Panc1 (cell line): Measurements from ENCODE around the gene BRIX1. TPM values are rescaled to one million over a fixed set of nuclear protein-coding genes. Genes with fewer than 3 reads are reported as not detected.

ENCODE experiments used
- ATAC-seq: fragments of 200-7000 bp; cut with Tn5 transposase; 2 replicates; pipeline ENCODE4 v1.9.1; 2020; ENCODE audit warnings: mild to moderate bottlenecking, moderate library complexity
- BruUV-seq: library from RNA; stranded (reverse); fragments of 400-500 nt; replicated peaks from 2 replicates; lab custom pipeline; 2021; lab: Mats Ljungman, UMichigan
- CTCF ChIA-PET: fragments of 300-600 bp; sonication (Branson Sonifier 250); formaldehyde crosslinking; loops from one replicate; lab custom pipeline; 2022; ENCODE audit warnings: antibody characterized with exemption; lab: Charles Lee
- POLR2A ChIA-PET: fragments of 300-600 bp; sonication (Branson Sonifier 250); formaldehyde crosslinking; loops from one replicate; lab custom pipeline; 2022; ENCODE audit warnings: antibody characterized with exemption; lab: Charles Lee
- DNase-seq: peaks from one replicate; pipeline ENCODE4 v3.0.0-alpha.2; 2010; ENCODE audit warnings: low read depth, low spot score
- H3K27ac ChIP-seq: 2 replicates; pipeline ENCODE4 v1.5.1; 2011; ENCODE audit warnings: mild to moderate bottlenecking, low read length, inconsistent platforms
- H3K27me3 ChIP-seq: fragments of 200-500 bp; sonication (Bioruptor generic); 2 replicates; pipeline ENCODE4 v1.6.0; 2014; ENCODE audit warnings: low read length, inconsistent platforms; ENCODE audit not compliant: control insufficient read depth, insufficient read depth
- H3K36me3 ChIP-seq: fragments of 200-500 bp; sonication (Bioruptor generic); 2 replicates; pipeline ENCODE4 v1.5.1; 2014; ENCODE audit warnings: inconsistent platforms, mild to moderate bottlenecking, low read length, moderate library complexity; ENCODE audit not compliant: control insufficient read depth, insufficient read depth
- H3K4me1 ChIP-seq: 2 replicates; pipeline ENCODE4 v1.5.1; 2011; ENCODE audit warnings: inconsistent platforms, mild to moderate bottlenecking, low read length, moderate library complexity; ENCODE audit not compliant: control insufficient read depth, insufficient read depth
- H3K4me3 ChIP-seq, 2 experiments: 2 replicates each; pipeline ENCODE4 v1.5.1; 2011 to 2012; ENCODE audit warnings: low read depth in 2 of 2, low read length in 2 of 2, mild to moderate bottlenecking in 2 of 2, inconsistent platforms in 1 of 2, moderate library complexity in 1 of 2
- H3K9me3 ChIP-seq: fragments of 200-500 bp; sonication (Bioruptor generic); 2 replicates; pipeline ENCODE4 v1.5.1; 2014; ENCODE audit warnings: low read depth, mild to moderate bottlenecking, inconsistent platforms, low read length, moderate library complexity; ENCODE audit not compliant: control insufficient read depth, insufficient read depth
- POLR2AphosphoS5 ChIP-seq: IDR thresholded peaks from 2 replicates; pipeline ENCODE4 v1.6.1; 2012; ENCODE audit warnings: mild to moderate bottlenecking, low read depth, low read length, moderate library complexity
- SIN3A ChIP-seq: IDR thresholded peaks from 2 replicates; pipeline ENCODE4 v1.6.1; 2012; ENCODE audit warnings: low read depth, mild to moderate bottlenecking, low read length, moderate library complexity, borderline replicate concordance; ENCODE audit not compliant: insufficient read depth
- TCF7L2 ChIP-seq: IDR thresholded peaks from 2 replicates; pipeline ENCODE4 v1.6.1; 2011; ENCODE audit warnings: mild to moderate bottlenecking, low read depth, low read length, inconsistent platforms
- in situ Hi-C: cut with HindIII; loops from 2 replicates; pipeline ENCODE4 v1.10.0; 2016; ENCODE audit warnings: low sequenced_read_pairs, low pct_unique_long_range_greater_than_20kb
- intact Hi-C: fragments of 100-400 bp; cut with micrococcal nuclease; formaldehyde crosslinking; loops from one replicate; pipeline ENCODE4 v1.10.0; 2022; ENCODE audit not compliant: unreplicated experiment
- total RNA-seq: library from RNA; stranded (reverse); gene quantifications from one replicate; pipeline ENCODE4 v1.2.1, GENCODE V29; 2021; ENCODE audit not compliant: unreplicated experiment
- TF ChIP-seq, protein P1 (sequence below): fragments of 450-650 bp; IDR thresholded peaks from 2 replicates; pipeline ENCODE4 v1.5.1; 2017; ENCODE audit warnings: mild to moderate bottlenecking
- TF ChIP-seq, protein P2 (sequence below), 2 experiments: IDR thresholded peaks; 2 replicates each; pipeline ENCODE4 v1.6.1; 2011 to 2012; ENCODE audit warnings: low read depth in 2 of 2, control low read depth in 1 of 2, low read length in 1 of 2, mild to moderate bottlenecking in 1 of 2, moderate library complexity in 1 of 2; ENCODE audit not compliant: insufficient read depth in 1 of 2

The BRIX1 gene
- total RNA-seq, 1 experiment from 2014 or later = 46.6 TPM

DNA sequence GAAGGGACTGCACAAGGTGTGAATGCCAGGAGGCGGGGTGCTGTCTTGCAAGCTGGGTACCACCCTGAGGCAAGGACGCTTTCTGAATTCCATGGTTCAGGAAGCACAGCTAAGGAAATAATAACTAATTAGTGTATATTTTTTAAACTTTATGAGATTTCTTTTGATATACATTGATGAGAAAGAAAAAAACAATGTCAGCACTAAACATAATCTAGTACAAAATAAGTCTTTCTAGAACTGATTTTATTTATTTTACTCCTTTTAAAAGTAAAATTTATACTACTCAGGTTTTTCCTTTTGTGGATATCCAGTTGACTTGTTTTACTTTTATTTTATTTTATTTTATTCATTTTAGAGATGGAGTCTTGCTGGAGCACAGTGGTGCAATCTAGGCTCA lies 17.4 kb downstream of the BRIX1 start:
- Histone ChIP-seq H3K4me1 (peaks cover 16% of the 10 kb centered on the region), H3K9me3 (no peaks in the 10 kb centered on the region), H3K4me3 (no peak overlapping the region), H3K27ac (no peak overlapping the region), H3K36me3 (peaks cover 20% of the 10 kb centered on the region), H3K27me3 (no peaks in the 10 kb centered on the region)
- DNase-seq (no peak), ATAC-seq (no peak)
- no TSS peak for BruUV-seq
- TF ChIP-seq, protein P1, sequence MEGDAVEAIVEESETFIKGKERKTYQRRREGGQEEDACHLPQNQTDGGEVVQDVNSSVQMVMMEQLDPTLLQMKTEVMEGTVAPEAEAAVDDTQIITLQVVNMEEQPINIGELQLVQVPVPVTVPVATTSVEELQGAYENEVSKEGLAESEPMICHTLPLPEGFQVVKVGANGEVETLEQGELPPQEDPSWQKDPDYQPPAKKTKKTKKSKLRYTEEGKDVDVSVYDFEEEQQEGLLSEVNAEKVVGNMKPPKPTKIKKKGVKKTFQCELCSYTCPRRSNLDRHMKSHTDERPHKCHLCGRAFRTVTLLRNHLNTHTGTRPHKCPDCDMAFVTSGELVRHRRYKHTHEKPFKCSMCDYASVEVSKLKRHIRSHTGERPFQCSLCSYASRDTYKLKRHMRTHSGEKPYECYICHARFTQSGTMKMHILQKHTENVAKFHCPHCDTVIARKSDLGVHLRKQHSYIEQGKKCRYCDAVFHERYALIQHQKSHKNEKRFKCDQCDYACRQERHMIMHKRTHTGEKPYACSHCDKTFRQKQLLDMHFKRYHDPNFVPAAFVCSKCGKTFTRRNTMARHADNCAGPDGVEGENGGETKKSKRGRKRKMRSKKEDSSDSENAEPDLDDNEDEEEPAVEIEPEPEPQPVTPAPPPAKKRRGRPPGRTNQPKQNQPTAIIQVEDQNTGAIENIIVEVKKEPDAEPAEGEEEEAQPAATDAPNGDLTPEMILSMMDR = no peak
- TF ChIP-seq POLR2AphosphoS5 (no peak), TCF7L2 (no peak), SIN3A (no peak)
- TF ChIP-seq, protein P2, sequence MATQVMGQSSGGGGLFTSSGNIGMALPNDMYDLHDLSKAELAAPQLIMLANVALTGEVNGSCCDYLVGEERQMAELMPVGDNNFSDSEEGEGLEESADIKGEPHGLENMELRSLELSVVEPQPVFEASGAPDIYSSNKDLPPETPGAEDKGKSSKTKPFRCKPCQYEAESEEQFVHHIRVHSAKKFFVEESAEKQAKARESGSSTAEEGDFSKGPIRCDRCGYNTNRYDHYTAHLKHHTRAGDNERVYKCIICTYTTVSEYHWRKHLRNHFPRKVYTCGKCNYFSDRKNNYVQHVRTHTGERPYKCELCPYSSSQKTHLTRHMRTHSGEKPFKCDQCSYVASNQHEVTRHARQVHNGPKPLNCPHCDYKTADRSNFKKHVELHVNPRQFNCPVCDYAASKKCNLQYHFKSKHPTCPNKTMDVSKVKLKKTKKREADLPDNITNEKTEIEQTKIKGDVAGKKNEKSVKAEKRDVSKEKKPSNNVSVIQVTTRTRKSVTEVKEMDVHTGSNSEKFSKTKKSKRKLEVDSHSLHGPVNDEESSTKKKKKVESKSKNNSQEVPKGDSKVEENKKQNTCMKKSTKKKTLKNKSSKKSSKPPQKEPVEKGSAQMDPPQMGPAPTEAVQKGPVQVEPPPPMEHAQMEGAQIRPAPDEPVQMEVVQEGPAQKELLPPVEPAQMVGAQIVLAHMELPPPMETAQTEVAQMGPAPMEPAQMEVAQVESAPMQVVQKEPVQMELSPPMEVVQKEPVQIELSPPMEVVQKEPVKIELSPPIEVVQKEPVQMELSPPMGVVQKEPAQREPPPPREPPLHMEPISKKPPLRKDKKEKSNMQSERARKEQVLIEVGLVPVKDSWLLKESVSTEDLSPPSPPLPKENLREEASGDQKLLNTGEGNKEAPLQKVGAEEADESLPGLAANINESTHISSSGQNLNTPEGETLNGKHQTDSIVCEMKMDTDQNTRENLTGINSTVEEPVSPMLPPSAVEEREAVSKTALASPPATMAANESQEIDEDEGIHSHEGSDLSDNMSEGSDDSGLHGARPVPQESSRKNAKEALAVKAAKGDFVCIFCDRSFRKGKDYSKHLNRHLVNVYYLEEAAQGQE (IDR thresholded peaks at IDR 0.05; ENCODE audit: insufficient read depth in 1 of 2, low read depth in 2 of 2, low read length in 1 of 2) = no peak
- POLR2A ChIA-PET = no interaction called here
- in situ Hi-C loops (no loop called here), intact Hi-C loops (no loop called here)
- CTCF ChIA-PET = no interaction called here

DNA sequence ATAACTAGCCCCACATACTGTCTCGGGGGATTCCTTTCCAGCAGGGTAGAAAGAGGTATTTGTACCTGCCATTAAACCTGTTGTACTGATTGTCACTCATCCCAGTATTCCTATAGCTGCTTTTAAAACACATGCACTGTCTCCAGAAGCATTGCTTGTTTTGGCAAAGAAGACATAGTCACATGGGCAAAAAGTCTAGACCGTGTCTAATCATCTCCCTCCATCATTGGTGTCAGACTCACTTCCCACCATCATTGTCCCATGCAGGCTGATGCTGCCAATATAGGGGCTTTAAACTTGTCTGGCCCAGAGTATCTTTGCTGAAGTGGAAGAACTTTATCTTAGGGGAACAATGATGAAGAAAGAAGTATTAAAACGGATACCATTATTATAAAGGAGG lies 26.4 kb downstream of the BRIX1 start:
- Histone ChIP-seq H3K36me3 (peaks cover 41% of the 10 kb centered on the region), H3K9me3 (no peaks in the 10 kb centered on the region), H3K27ac (no peak overlapping the region), H3K27me3 (no peaks in the 10 kb centered on the region), H3K4me1 (no peaks in the 10 kb centered on the region), H3K4me3 (no peak overlapping the region)
- CTCF ChIA-PET = no interaction called here
- intact Hi-C loops (no loop called here), in situ Hi-C loops (no loop called here)
- TF ChIP-seq, protein P1 = no peak
- TF ChIP-seq, protein P2 (IDR thresholded peaks at IDR 0.05; ENCODE audit: insufficient read depth in 1 of 2, low read depth in 2 of 2, low read length in 1 of 2) = no peak
- no peak for TF ChIP-seq TCF7L2
- TF ChIP-seq SIN3A = no peak
- no peak for TF ChIP-seq POLR2AphosphoS5
- no TSS peak for BruUV-seq
- no peak for ATAC-seq
- POLR2A ChIA-PET = no interaction called here
- no peak for DNase-seq
